Transverse colon (tissue), 4 donors: ENCODE data around the gene PRTN3.

Experiments
- POLR2AphosphoS5 ChIP-seq, 3 donors: sonication (generic); formaldehyde crosslinking; IDR thresholded peaks; one replicate each; pipeline ENCODE4 v1.6.1; 2016; ENCODE audit warnings: antibody characterized with exemption in 3 of 3
- TF ChIP-seq, protein P1 (sequence below), 5 experiments: fragments of 200-600 bp in 3 of 5; fragments of 450-650 bp in 2 of 5; sonication (generic) in 3 of 5; IDR thresholded peaks; 1 replicate in 2 of 5; 2 replicates in 3 of 5; pipeline ENCODE4 v1.5.1; 2016 to 2017; ENCODE audit warnings: antibody characterized with exemption in 5 of 5, inconsistent platforms in 3 of 5, mild to moderate bottlenecking in 2 of 5, moderate library complexity in 1 of 5

DNA sequence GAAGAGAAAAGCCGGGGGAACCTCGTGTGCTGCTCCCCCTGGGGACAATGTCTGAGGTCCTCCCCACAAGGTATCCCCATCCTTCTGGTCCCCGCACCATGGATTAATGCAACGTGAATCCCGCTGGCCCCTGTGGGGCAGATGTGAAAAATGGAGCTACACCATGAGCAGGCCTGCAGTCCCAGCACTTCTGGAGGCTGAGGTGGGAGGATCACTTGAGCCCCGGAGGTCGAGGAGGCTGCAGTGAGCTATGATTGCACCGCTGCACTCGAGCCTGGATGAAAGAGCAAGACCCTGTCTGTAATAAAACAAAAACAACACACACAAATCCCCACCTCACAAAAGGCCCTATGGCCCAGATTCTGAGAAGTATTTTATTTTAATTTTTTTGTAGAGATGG lies 17.5 kb downstream of the PRTN3 start:
- no peak for TF ChIP-seq POLR2AphosphoS5 (IDR thresholded peaks at IDR 0.05)
- TF ChIP-seq, protein P1, sequence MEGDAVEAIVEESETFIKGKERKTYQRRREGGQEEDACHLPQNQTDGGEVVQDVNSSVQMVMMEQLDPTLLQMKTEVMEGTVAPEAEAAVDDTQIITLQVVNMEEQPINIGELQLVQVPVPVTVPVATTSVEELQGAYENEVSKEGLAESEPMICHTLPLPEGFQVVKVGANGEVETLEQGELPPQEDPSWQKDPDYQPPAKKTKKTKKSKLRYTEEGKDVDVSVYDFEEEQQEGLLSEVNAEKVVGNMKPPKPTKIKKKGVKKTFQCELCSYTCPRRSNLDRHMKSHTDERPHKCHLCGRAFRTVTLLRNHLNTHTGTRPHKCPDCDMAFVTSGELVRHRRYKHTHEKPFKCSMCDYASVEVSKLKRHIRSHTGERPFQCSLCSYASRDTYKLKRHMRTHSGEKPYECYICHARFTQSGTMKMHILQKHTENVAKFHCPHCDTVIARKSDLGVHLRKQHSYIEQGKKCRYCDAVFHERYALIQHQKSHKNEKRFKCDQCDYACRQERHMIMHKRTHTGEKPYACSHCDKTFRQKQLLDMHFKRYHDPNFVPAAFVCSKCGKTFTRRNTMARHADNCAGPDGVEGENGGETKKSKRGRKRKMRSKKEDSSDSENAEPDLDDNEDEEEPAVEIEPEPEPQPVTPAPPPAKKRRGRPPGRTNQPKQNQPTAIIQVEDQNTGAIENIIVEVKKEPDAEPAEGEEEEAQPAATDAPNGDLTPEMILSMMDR (IDR thresholded peaks at IDR 0.05), result no peak
